Raji (cell line): ENCODE data around the gene GPR183.

Experiments used
- POLR2A ChIP-seq: IDR thresholded peaks from 2 replicates; pipeline ENCODE4 v1.6.1; 2011; ENCODE audit warnings: low read depth, low read length, control low read depth; ENCODE audit not compliant: insufficient read depth

Gene GPR183

GRCh38 chr13:99307648-99308339, 595 bp upstream of the GPR183 start:
- TF ChIP-seq POLR2A, result no peak

DNA sequence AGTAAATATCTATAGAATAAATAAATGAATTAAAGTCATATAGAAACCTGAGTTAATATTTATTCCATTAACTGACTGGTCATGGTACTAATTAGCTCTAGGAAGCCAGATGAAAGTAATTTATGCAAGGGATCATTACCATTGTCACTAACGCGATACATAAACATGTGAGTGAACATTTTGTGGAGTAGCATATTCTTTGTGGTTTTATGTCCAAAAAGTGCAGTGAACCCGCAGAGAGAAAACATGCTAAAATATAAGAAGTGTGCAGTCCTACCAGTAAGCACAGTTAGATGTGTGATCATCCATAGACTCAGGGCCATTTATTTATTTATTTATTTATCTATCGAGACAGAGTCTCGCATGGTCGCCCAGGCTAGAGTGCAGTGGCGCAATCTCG, 1.6 kb downstream of the GPR183 start:
- TF ChIP-seq POLR2A, result no peak

- TF ChIP-seq POLR2A, result no peak
Measured at GRCh38 chr13:99305158-99305557, 2.0 kb downstream of the GPR183 start.

GRCh38 chr13:99304541-99304940, 2.7 kb downstream of the GPR183 start:
- no peak for TF ChIP-seq POLR2A

DNA sequence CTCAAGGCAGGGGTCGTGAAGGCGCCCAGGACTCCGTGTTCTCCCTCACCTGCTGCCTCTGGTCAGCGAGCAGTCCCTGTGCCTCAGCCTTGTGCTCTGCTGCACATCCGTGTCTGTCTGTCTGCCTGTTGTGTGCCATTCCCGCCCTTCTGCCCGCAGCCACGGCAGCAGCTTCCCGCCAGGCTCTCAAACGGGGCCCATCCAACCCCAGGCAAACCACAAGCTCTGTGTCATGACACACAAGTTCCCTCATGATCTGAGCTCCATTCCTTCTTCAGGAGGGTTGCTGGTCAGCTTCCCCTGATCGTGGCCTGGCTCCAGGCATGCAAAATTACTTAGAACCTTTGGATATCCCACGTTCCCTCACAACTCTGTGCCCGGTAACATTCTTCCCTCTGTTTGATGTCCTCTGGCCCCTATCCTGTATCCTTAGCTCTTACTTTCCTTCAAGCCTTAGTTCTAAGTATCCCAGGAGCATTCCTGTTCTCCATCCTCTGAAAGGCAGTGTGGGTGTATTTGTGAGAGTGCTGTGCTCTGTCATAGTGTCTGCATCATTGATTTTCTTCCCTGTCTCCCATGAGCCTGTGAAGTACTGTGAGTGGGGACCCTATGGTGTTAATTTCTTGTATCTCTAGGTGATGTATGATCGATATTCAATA, 3.2 kb downstream of the GPR183 start:
- no peak for TF ChIP-seq POLR2A

GRCh38 chr13:99302637-99303505, 4.3 kb downstream of the GPR183 start:
- no peak for TF ChIP-seq POLR2A

GRCh38 chr13:99301913-99302636, 5.1 kb downstream of the GPR183 start:
- TF ChIP-seq POLR2A, result no peak

- TF ChIP-seq POLR2A, result no peak
Measured at GRCh38 chr13:99301056-99301838, 6.0 kb downstream of the GPR183 start.

- TF ChIP-seq POLR2A, result no peak
Measured at GRCh38 chr13:99299920-99300341, 7.3 kb downstream of the GPR183 start.

DNA sequence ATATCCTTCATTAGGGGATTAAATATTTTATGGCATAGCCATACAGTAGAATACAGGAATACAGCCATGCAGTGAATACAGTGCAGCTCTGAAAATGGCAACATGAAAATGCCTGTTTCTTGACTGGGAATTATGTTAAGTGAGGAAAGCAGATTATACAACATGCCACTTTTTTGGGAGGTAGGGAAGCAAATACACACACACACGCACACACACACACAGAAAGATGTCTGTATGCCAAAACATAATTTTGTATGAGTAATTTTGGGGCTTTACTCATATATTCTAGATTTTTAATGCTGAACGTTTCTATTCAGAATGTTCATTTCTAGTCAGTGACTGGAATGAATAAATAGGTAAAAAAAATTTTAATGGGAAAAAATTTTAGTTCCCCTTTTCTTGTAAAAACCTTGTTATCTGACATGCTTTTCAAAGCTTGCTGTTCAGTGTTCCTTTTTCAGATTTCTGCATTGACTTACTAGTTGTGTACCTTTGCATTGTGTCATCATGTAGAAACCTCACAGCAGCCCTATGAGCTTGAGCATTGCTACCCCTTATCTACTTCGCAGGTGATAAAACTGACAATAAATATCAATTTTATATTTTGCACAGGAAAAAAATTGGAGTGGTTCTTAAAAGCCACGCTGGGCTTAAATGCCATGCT, 7.8 kb downstream of the GPR183 start:
- TF ChIP-seq POLR2A, result no peak

- TF ChIP-seq POLR2A, result no peak
Measured at GRCh38 chr13:99298056-99298455, 9.1 kb downstream of the GPR183 start.

DNA sequence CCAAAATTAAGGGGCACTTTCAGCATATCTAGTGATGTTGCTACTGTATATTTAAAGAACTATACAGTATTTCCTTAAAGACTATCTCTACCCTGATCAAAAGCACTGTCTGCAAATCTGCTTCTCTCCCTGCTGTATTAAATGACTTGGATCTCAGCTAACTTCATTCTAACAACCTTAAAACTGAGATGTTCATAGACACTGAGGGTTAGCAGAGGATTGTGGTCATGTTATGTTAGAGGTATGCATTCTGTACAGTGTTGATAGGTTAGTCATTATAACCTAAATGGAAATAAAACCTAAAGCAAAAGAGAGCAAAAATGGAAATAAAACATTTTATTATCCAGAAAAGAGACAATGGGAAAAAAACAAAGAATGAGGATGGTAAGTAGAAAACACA, 9.9 kb downstream of the GPR183 start:
- no peak for TF ChIP-seq POLR2A

DNA sequence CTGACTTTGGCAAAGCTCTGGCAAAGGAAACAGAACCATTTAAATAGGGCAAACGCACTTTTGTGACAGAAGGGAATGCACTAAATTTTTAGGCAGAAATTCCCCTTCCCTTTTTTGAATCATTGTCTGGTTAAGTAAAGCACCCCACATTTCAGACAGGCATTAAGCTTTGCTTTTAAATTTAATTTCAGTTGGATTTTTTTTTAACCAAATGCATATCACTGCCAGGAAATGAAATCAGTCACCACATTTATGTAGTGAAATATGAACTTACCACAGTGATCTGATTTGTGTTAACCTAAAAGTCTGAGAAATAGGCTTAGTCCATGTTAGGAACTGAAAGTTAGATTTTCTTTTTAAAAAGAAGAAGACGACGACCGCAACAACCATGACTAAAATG, 10.8 kb downstream of the GPR183 start:
- no peak for TF ChIP-seq POLR2A
